ENCODE measurements around the gene DNASE2B. TPM values are rescaled to one million over a fixed set of nuclear protein-coding genes. Genes with fewer than 3 reads are reported as not detected.
"Not testable (repeated sequence)": the region's sequence is repeated elsewhere in the genome, so short reads cannot be mapped to it uniquely, and the experiment has no call there.

Gene DNASE2B
- total RNA-seq, 2 donors from 2014 or later = not detected

DNA sequence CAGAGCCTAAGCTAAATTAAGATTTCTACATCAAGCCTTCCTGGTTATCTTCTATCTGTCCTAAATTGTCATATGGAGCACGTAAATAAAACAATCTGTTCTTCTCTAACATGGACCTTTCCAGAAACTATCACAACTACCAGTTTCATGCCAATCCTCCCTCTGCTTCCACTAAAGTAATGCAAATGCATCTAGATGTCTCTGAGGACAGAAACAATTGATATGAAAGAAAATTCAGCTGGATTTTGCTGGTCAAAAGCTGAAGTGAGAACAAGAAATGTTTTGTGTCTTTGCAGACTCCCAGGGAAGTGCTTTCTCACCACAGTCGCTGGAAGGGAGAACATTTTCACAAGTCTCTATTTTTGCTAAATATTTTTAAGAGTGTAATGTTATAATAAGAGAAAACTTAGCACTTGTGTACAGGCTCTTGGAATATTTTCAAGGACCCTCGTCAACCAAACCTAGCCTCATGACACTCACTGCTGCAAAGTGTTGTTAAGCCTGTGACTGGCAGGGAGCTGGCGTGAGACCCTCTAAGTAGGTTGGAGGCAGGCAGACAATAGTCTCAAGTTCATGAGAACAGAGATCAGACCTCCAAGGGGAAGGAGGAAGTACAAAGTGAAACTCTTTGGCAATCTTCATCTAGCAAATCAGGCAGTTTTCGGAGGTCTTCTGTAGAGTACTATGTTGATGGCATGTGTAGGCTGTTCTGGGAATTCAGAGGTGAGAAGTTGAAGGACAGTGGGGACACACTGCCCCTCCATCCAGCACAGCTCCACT is 38.8 kb downstream of the DNASE2B start:
- H3K4me3 ChIP-seq = no peak overlapping the region
- no peaks in the 10 kb centered on the region for H3K4me1 ChIP-seq
- DNase-seq (ENCODE audit: low spot score) = no peak
- TF ChIP-seq CTCF (IDR thresholded peaks at IDR 0.05) = no peak
- no peak overlapping the region for H3K27ac ChIP-seq
- H3K27me3 ChIP-seq = no peaks in the 10 kb centered on the region
- H3K9me3 ChIP-seq = no peaks in the 10 kb centered on the region
- no peaks in the 10 kb centered on the region for H3K36me3 ChIP-seq

DNA sequence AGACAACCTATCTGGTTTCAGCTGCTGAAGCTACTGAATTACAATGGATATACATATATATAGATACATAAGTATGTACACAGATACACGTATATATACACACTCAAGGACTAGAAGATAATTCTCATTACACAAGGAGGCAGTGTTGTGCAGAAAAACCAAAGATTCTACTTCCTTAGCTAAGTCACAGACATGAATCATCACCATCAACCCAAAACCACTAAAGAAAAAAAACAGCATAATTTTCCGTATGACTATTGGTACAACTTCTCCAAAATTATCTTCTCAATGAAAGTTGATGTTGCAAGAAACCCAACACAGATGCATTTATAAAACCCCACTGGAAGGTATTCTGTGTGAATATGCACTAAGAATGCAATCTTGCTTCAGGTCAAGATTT is 44.0 kb downstream of the DNASE2B start:
- Histone ChIP-seq H3K9me3 (no peaks in the 10 kb centered on the region), H3K27me3 (no peaks in the 10 kb centered on the region), H3K4me3 (no peak overlapping the region), H3K36me3 (no peaks in the 10 kb centered on the region), H3K27ac (no peak overlapping the region), H3K4me1 (no peaks in the 10 kb centered on the region)
- no peak for DNase-seq (ENCODE audit: low spot score)
- peak; percentile 28 to 59 for TF ChIP-seq CTCF (IDR thresholded peaks at IDR 0.05)

GRCh38 chr1:84442747-84443646 is 44.7 kb downstream of the DNASE2B start:
- not testable (repeated sequence) for H3K27me3 ChIP-seq; H3K36me3 ChIP-seq; H3K4me1 ChIP-seq; DNase-seq (ENCODE audit: low spot score); H3K27ac ChIP-seq; H3K4me3 ChIP-seq; H3K9me3 ChIP-seq

GRCh38 chr1:84448704-84449103 is 50.4 kb downstream of the DNASE2B start:
- not testable (repeated sequence) for H3K27me3 ChIP-seq; H3K4me3 ChIP-seq; H3K4me1 ChIP-seq; DNase-seq (ENCODE audit: low spot score); H3K9me3 ChIP-seq; H3K36me3 ChIP-seq; H3K27ac ChIP-seq

- no peak for DNase-seq (ENCODE audit: low spot score)
- Histone ChIP-seq H3K4me1 (no peaks in the 10 kb centered on the region), H3K27me3 (no peaks in the 10 kb centered on the region), H3K9me3 (no peaks in the 10 kb centered on the region), H3K27ac (no peak overlapping the region), H3K4me3 (no peak overlapping the region), H3K36me3 (no peaks in the 10 kb centered on the region)
- TF ChIP-seq CTCF (IDR thresholded peaks at IDR 0.05) = no peak
These were observed 52.6 kb downstream of the DNASE2B start for GRCh38 chr1:84450910-84451309.

GRCh38 chr1:84452436-84452835 is 54.2 kb downstream of the DNASE2B start:
- DNase-seq (ENCODE audit: low spot score) = no peak
- Histone ChIP-seq H3K36me3 (no peaks in the 10 kb centered on the region), H3K9me3 (no peaks in the 10 kb centered on the region), H3K4me3 (no peak overlapping the region), H3K27me3 (no peaks in the 10 kb centered on the region), H3K27ac (no peak overlapping the region), H3K4me1 (no peaks in the 10 kb centered on the region)
- no peak for TF ChIP-seq CTCF (IDR thresholded peaks at IDR 0.05)
